Natural killer cell treated with Interleukin-12 subunit alpha and Interleukin-12 subunit beta and Interleukin-15 and Interleukin-18, amount 100 ng/mL, for 72 hours (primary cell): ENCODE results near the gene PIAS1. TPM values are rescaled to one million over a fixed set of nuclear protein-coding genes. Genes with fewer than 3 reads are reported as not detected.
"Not testable (repeated sequence)": the region's sequence is repeated elsewhere in the genome, so short reads cannot be mapped to it uniquely, and the experiment has no call there.

Experiments
- ATAC-seq, 2 donors: fragments of 150-1000 bp; cut with Tn5 transposase in 1 of 2; sonication (Bioruptor Pico), chemical (Tn5 transposase) in 1 of 2; 2 replicates each; pipeline ENCODE4 v1.10.0; 2021
- DNase-seq: peaks from one replicate; pipeline ENCODE4 v3.0.0; 2022; ENCODE audit warnings: low spot score
- H3K27ac Mint-ChIP-seq, 2 donors: 1 replicate in 1 of 2; 2 replicates in 1 of 2; pipeline ENCODE4 v1.8.0; 2022; ENCODE audit warnings: mixed read lengths in 2 of 2, mild to moderate bottlenecking in 1 of 2, moderate library complexity in 1 of 2
- H3K27me3 Mint-ChIP-seq, 2 donors: 1 replicate in 1 of 2; 2 replicates in 1 of 2; pipeline ENCODE4 v1.8.0; 2022; ENCODE audit warnings: mixed read lengths in 2 of 2
- H3K36me3 Mint-ChIP-seq: one replicate; pipeline ENCODE4 v1.8.0; 2022; ENCODE audit warnings: mixed read lengths
- H3K4me1 Mint-ChIP-seq, 2 donors: 1 replicate in 1 of 2; 2 replicates in 1 of 2; pipeline ENCODE4 v1.8.0; 2022; ENCODE audit warnings: low read depth in 2 of 2, mixed read lengths in 2 of 2, mild to moderate bottlenecking in 1 of 2
- H3K4me3 Mint-ChIP-seq: one replicate; pipeline ENCODE4 v1.8.0; 2022; ENCODE audit warnings: mixed read lengths
- H3K9me3 Mint-ChIP-seq: 2 replicates; pipeline ENCODE4 v1.8.0; 2022; ENCODE audit warnings: mixed read lengths
- total RNA-seq, 2 donors: library from RNA; stranded (reverse); gene quantifications; one replicate each; pipeline ENCODE4 v1.2.3, GENCODE V29; 2022

PIAS1 gene
- total RNA-seq, 2 donors from 2014 or later: 35.0 to 50.4 TPM

- no peaks in the 10 kb centered on the region for H3K27me3 Mint-ChIP-seq
- H3K27ac Mint-ChIP-seq: no peak overlapping the region
- ATAC-seq (no peak), DNase-seq (no peak)
- H3K9me3 Mint-ChIP-seq: no peaks in the 10 kb centered on the region
- H3K4me1 Mint-ChIP-seq: peaks cover 0 to 13% of the 10 kb centered on the region in 2 donors
- H3K36me3 Mint-ChIP-seq: peaks cover 21% of the 10 kb centered on the region
- H3K4me3 Mint-ChIP-seq: no peak overlapping the region
These were observed 138.0 kb downstream of the PIAS1 start for GRCh38 chr15:68192117-68192516.

GRCh38 chr15:68192804-68193486 lies 138.8 kb downstream of the PIAS1 start:
- DNase-seq (no peak), ATAC-seq (no peak)
- peak overlapping the region in 1 of 2 donors; percentile 21 for H3K27ac Mint-ChIP-seq
- H3K4me1 Mint-ChIP-seq: peaks cover 0 to 16% of the 10 kb centered on the region in 2 donors
- peaks cover 16% of the 10 kb centered on the region for H3K36me3 Mint-ChIP-seq
- no peak overlapping the region for H3K4me3 Mint-ChIP-seq
- H3K27me3 Mint-ChIP-seq: no peaks in the 10 kb centered on the region
- H3K9me3 Mint-ChIP-seq: no peaks in the 10 kb centered on the region

- Mint-ChIP-seq H3K4me1 (peaks cover 0 to 16% of the 10 kb centered on the region in 2 donors), H3K27me3 (no peaks in the 10 kb centered on the region), H3K36me3 (peaks cover 12% of the 10 kb centered on the region), H3K4me3 (no peak overlapping the region), H3K9me3 (no peaks in the 10 kb centered on the region), H3K27ac (peak overlapping the region in 1 of 2 donors; percentile 76)
- DNase-seq: no peak
- ATAC-seq: no peak
These were observed 141.4 kb downstream of the PIAS1 start for GRCh38 chr15:68195336-68196112.

GRCh38 chr15:68196445-68197169 lies 142.5 kb downstream of the PIAS1 start:
- ATAC-seq (no peak), DNase-seq (no peak)
- Mint-ChIP-seq H3K27me3 (no peaks in the 10 kb centered on the region), H3K9me3 (no peaks in the 10 kb centered on the region), H3K4me1 (peaks cover 0 to 18% of the 10 kb centered on the region in 2 donors), H3K27ac (no peak overlapping the region), H3K4me3 (no peak overlapping the region), H3K36me3 (peaks cover 11% of the 10 kb centered on the region)

- no peak overlapping the region for H3K4me3 Mint-ChIP-seq
- peaks cover 0 to 20% of the 10 kb centered on the region in 2 donors for H3K4me1 Mint-ChIP-seq
- no peaks in the 10 kb centered on the region for H3K9me3 Mint-ChIP-seq
- ATAC-seq: no peak
- DNase-seq: no peak
- no peaks in the 10 kb centered on the region for H3K27me3 Mint-ChIP-seq
- H3K36me3 Mint-ChIP-seq: peaks cover 10% of the 10 kb centered on the region
- H3K27ac Mint-ChIP-seq: no peak overlapping the region
These were observed 143.0 kb downstream of the PIAS1 start for GRCh38 chr15:68197170-68197492.

GRCh38 chr15:68197661-68198437 lies 143.7 kb downstream of the PIAS1 start:
- H3K27me3 Mint-ChIP-seq: no peaks in the 10 kb centered on the region
- peaks cover 0 to 20% of the 10 kb centered on the region in 2 donors for H3K4me1 Mint-ChIP-seq
- DNase-seq (no peak), ATAC-seq (no peak)
- H3K36me3 Mint-ChIP-seq: peaks cover 5% of the 10 kb centered on the region
- H3K4me3 Mint-ChIP-seq: no peak overlapping the region
- no peaks in the 10 kb centered on the region for H3K9me3 Mint-ChIP-seq
- no peak overlapping the region for H3K27ac Mint-ChIP-seq

- Mint-ChIP-seq H3K27me3 (no peaks in the 10 kb centered on the region), H3K27ac (peak overlapping the region in 1 of 2 donors; percentile 66), H3K36me3 (no peaks in the 10 kb centered on the region), H3K4me3 (no peak overlapping the region), H3K9me3 (no peaks in the 10 kb centered on the region), H3K4me1 (peaks cover 0 to 17% of the 10 kb centered on the region in 2 donors)
- ATAC-seq (no peak), DNase-seq (no peak)
These were observed 145.2 kb downstream of the PIAS1 start for GRCh38 chr15:68199340-68199739.

GRCh38 chr15:68200016-68200861 lies 146.1 kb downstream of the PIAS1 start:
- no peaks in the 10 kb centered on the region for H3K27me3 Mint-ChIP-seq
- H3K4me3 Mint-ChIP-seq: no peak overlapping the region
- H3K4me1 Mint-ChIP-seq: peaks cover 0 to 19% of the 10 kb centered on the region in 2 donors
- DNase-seq: no peak
- no peaks in the 10 kb centered on the region for H3K36me3 Mint-ChIP-seq
- no peaks in the 10 kb centered on the region for H3K9me3 Mint-ChIP-seq
- ATAC-seq: no peak
- peak overlapping the region in 1 of 2 donors; percentile 66 for H3K27ac Mint-ChIP-seq

GRCh38 chr15:68201153-68201878 lies 147.2 kb downstream of the PIAS1 start:
- Mint-ChIP-seq H3K4me1 (peaks cover 0 to 14% of the 10 kb centered on the region in 2 donors), H3K27me3 (no peaks in the 10 kb centered on the region), H3K4me3 (no peak overlapping the region), H3K36me3 (no peaks in the 10 kb centered on the region), H3K27ac (no peak overlapping the region), H3K9me3 (no peaks in the 10 kb centered on the region)
- no peak for DNase-seq
- no peak for ATAC-seq

GRCh38 chr15:68201879-68202261 lies 147.8 kb downstream of the PIAS1 start:
- Mint-ChIP-seq H3K9me3 (no peaks in the 10 kb centered on the region), H3K36me3 (no peaks in the 10 kb centered on the region), H3K27ac (no peak overlapping the region), H3K27me3 (no peaks in the 10 kb centered on the region), H3K4me3 (no peak overlapping the region), H3K4me1 (peaks cover 0 to 14% of the 10 kb centered on the region in 2 donors)
- DNase-seq: no peak
- no peak for ATAC-seq

- ATAC-seq, H3K27me3 Mint-ChIP-seq, H3K27ac Mint-ChIP-seq, H3K9me3 Mint-ChIP-seq, H3K36me3 Mint-ChIP-seq, H3K4me3 Mint-ChIP-seq, H3K4me1 Mint-ChIP-seq, DNase-seq: not testable (repeated sequence)
These were observed 148.9 kb downstream of the PIAS1 start for GRCh38 chr15:68202994-68203393.

GRCh38 chr15:68203486-68203885 lies 149.4 kb downstream of the PIAS1 start:
- H3K4me1 Mint-ChIP-seq: peaks cover 0 to 10% of the 10 kb centered on the region in 2 donors

More at GRCh38 chr15:68203486-68203885, 149.4 kb downstream of the PIAS1 start:
- ATAC-seq (no peak), DNase-seq (no peak)
- H3K27me3 Mint-ChIP-seq: no peaks in the 10 kb centered on the region
- no peak overlapping the region for H3K27ac Mint-ChIP-seq
- no peaks in the 10 kb centered on the region for H3K9me3 Mint-ChIP-seq
- no peak overlapping the region for H3K4me3 Mint-ChIP-seq
- H3K36me3 Mint-ChIP-seq: no peaks in the 10 kb centered on the region
